ENCODE measurements around the gene ACP2. TPM values are rescaled to one million over a fixed set of nuclear protein-coding genes. Genes with fewer than 3 reads are reported as not detected.

ACP2 gene
- total RNA-seq (ENCODE audit: low replicate concordance): 41.1 and 42.2 TPM in 2 replicates
- long read RNA-seq, transcript ACP2-201 (11 exons, 2,203 nt): major isoform, 61 of 85 reads
- long read RNA-seq, partial matches to known transcripts: 8 of 85 reads
- long read RNA-seq, other reads (novel, unspliced or antisense): 16 of 85 reads

- H3K36me3 Mint-ChIP-seq: no peaks in the 10 kb centered on the region
- H3K9me3 Mint-ChIP-seq: no peaks in the 10 kb centered on the region
- H3K4me1 Mint-ChIP-seq (ENCODE audit: unreplicated experiment): peaks cover 16% of the 10 kb centered on the region
- H3K27ac Mint-ChIP-seq: peak within 1 kb of the TSS; percentile 99
- peak; percentile 90 for DNase-seq (ENCODE audit: extremely low spot score, unreplicated experiment)
- peak; percentile 33 for TF ChIP-seq CTCF (conservative IDR thresholded peaks at IDR 0.05)
- H3K27me3 Mint-ChIP-seq: no peaks in the 10 kb centered on the region
- H3K4me3 Mint-ChIP-seq: peak within 1 kb of the TSS; percentile 100
Observed at GRCh38 chr11:47248664-47249377, at the start of gene ACP2. Gene ACP2, minus strand, starts transcription at chr11:47248814. Its CDS starts 25 bp downstream, at chr11:47248789.

GRCh38 chr11:47296045-47296444 is 47.4 kb upstream of the ACP2 start:
- Mint-ChIP-seq H3K27me3 (no peaks in the 10 kb centered on the region), H3K4me3 (no peak overlapping the region), H3K9me3 (peaks cover 15% of the 10 kb centered on the region), H3K4me1 (ENCODE audit: unreplicated experiment) (no peaks in the 10 kb centered on the region), H3K36me3 (peaks cover 49% of the 10 kb centered on the region), H3K27ac (no peak overlapping the region)
- TF ChIP-seq CTCF (conservative IDR thresholded peaks at IDR 0.05): no peak
- no peak for DNase-seq (ENCODE audit: extremely low spot score, unreplicated experiment)

- Mint-ChIP-seq H3K4me1 (ENCODE audit: unreplicated experiment) (no peaks in the 10 kb centered on the region), H3K36me3 (peaks cover 44% of the 10 kb centered on the region), H3K9me3 (peaks cover 15% of the 10 kb centered on the region), H3K27me3 (no peaks in the 10 kb centered on the region), H3K4me3 (no peak overlapping the region), H3K27ac (no peak overlapping the region)
- DNase-seq (ENCODE audit: extremely low spot score, unreplicated experiment): no peak
- TF ChIP-seq CTCF (conservative IDR thresholded peaks at IDR 0.05): no peak
Observed at GRCh38 chr11:47295385-47295784, 46.8 kb upstream of the ACP2 start.

- Mint-ChIP-seq H3K27ac (no peak overlapping the region), H3K4me1 (ENCODE audit: unreplicated experiment) (no peaks in the 10 kb centered on the region), H3K4me3 (no peak overlapping the region), H3K9me3 (no peaks in the 10 kb centered on the region), H3K27me3 (no peaks in the 10 kb centered on the region), H3K36me3 (peaks cover 14% of the 10 kb centered on the region)
- no peak for DNase-seq (ENCODE audit: extremely low spot score, unreplicated experiment)
- no peak for TF ChIP-seq CTCF (conservative IDR thresholded peaks at IDR 0.05)
Observed at GRCh38 chr11:47289856-47290255, 41.2 kb upstream of the ACP2 start.

- Mint-ChIP-seq H3K4me3 (no peak overlapping the region), H3K27ac (no peak overlapping the region), H3K36me3 (peaks cover 22% of the 10 kb centered on the region), H3K9me3 (no peaks in the 10 kb centered on the region), H3K27me3 (no peaks in the 10 kb centered on the region), H3K4me1 (ENCODE audit: unreplicated experiment) (no peaks in the 10 kb centered on the region)
- TF ChIP-seq CTCF (conservative IDR thresholded peaks at IDR 0.05): no peak
- DNase-seq (ENCODE audit: extremely low spot score, unreplicated experiment): no peak
Observed at GRCh38 chr11:47288066-47288465, 39.5 kb upstream of the ACP2 start.

Measured in type B pancreatic cell (in vitro differentiated cells).